ENCODE data around the gene E2F4. TPM values are rescaled to one million over a fixed set of nuclear protein-coding genes. Genes with fewer than 3 reads are reported as not detected.
A peak's percentile ranks its signal among the peaks of the same experiment; 100 is the strongest.

The E2F4 gene
- total and polyA plus RNA-seq, 11 donors, result 25.2 to 71.3 (median 33.7) TPM

GRCh38 chr16:67170949-67171649, 20.9 kb upstream of the E2F4 start:
- no peaks in the 10 kb centered on the region for H3K9me3 ChIP-seq
- TF ChIP-seq CTCF (IDR thresholded peaks at IDR 0.05), result no peak
- peak in 1 of 2 donors; percentile 10 for TF ChIP-seq POLR2A (IDR thresholded peaks at IDR 0.05)
- WGBS, 4 donors, result 33 to 48% (median 41%) methylated on average over 14 of the region's 14 CpGs
- peaks cover 0 to 9% (median 0%) of the 10 kb centered on the region in 9 donors for H3K36me3 ChIP-seq
- H3K27me3 ChIP-seq, result peaks cover 0 to 23% (median 0%) of the 10 kb centered on the region in 9 donors
- intact Hi-C loops (cut with DNase I), result loop anchor here in 3 of 10 donors (5.0 to 10.0 kb wide), 2 partner anchors 56 to 76 kb away; partner anchors contain the start of genes FHOD1 (in 2 of the 3) and SLC9A5 (in 2 of the 3)
- peak overlapping the region; percentile 89 to 98 (median 95) for H3K27ac ChIP-seq
- peaks cover 5 to 60% (median 49%) of the 10 kb centered on the region in 12 donors for H3K4me1 ChIP-seq
- H3K4me3 ChIP-seq, result peak overlapping the region; percentile 30 to 71 (median 57)
- DNase-seq, result no peak
- ATAC-seq, result peak; percentile 3 to 10 (median 6)

DNA sequence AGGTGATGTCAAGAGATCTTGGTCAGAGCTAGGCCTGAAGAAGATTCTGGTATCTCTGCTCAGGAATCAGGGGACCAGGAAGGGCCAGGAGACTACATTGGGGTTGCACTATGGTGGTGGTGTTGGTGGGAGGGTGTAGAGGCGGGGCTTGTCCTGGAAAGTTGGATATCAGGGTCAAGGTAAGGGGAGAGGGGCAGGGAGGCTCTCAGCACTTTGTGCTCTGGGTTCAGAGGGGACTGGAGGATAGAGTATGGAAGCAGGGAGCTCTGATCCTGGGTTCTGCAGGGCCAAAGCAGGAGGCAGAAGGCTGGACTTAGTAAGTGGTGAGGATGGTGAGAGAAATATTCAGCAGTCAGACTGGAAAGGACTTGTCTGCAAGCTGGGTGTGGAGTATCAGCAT, 18.6 kb upstream of the E2F4 start:
- intact Hi-C loops (cut with DNase I), result loop anchor here in 3 of 10 donors (5.0 to 10.0 kb wide), 2 partner anchors 59 to 74 kb away; partner anchors contain the start of genes FHOD1 (in 2 of the 3) and SLC9A5 (in 2 of the 3)
- peaks cover 0 to 9% (median 0%) of the 10 kb centered on the region in 9 donors for H3K27me3 ChIP-seq
- H3K9me3 ChIP-seq, result no peaks in the 10 kb centered on the region
- DNase-seq, result no peak
- peaks cover 5 to 67% (median 53%) of the 10 kb centered on the region in 12 donors for H3K4me1 ChIP-seq
- TF ChIP-seq POLR2A (IDR thresholded peaks at IDR 0.05) (no peak), CTCF (IDR thresholded peaks at IDR 0.05) (no peak)
- no peak for ATAC-seq
- WGBS, 4 donors, result 92 to 98% (median 94%) methylated on average over 1 of the region's 1 CpG
- peak overlapping the region; percentile 80 to 97 (median 92) for H3K27ac ChIP-seq
- peaks cover 0 to 13% (median 0%) of the 10 kb centered on the region in 9 donors for H3K36me3 ChIP-seq
- peak overlapping the region in 10 of 12 donors; percentile 29 to 65 (median 54) for H3K4me3 ChIP-seq

- ATAC-seq (peak; percentile 73 to 78 (median 77)), DNase-seq (peak; percentile 85 to 95 (median 93))
- H3K9me3 ChIP-seq, result no peaks in the 10 kb centered on the region
- peaks cover 0 to 4% (median 0%) of the 10 kb centered on the region in 9 donors for H3K27me3 ChIP-seq
- H3K4me1 ChIP-seq, result peaks cover 5 to 70% (median 58%) of the 10 kb centered on the region in 12 donors
- H3K27ac ChIP-seq, result peak overlapping the region; percentile 80 to 97 (median 92)
- 1 to 2% (median 1%) methylated on average over 13 to 71 of the region's 71 CpGs for WGBS, 4 donors
- H3K4me3 ChIP-seq, result peak overlapping the region; percentile 4 to 65 (median 53)
- peak in 9 of 12 donors; percentile 11 to 50 (median 35) for TF ChIP-seq CTCF (IDR thresholded peaks at IDR 0.05)
- TF ChIP-seq POLR2A (IDR thresholded peaks at IDR 0.05), result peak; percentile 22 to 75
- peaks cover 0 to 13% (median 0%) of the 10 kb centered on the region in 9 donors for H3K36me3 ChIP-seq
- intact Hi-C loops (cut with DNase I), result loop anchor here in 3 of 10 donors (5.0 to 10.0 kb wide), 2 partner anchors 59 to 73 kb away; partner anchors contain the start of genes FHOD1 (in 2 of the 3) and SLC9A5 (in 2 of the 3)
Measured at GRCh38 chr16:67173808-67174705, 17.9 kb upstream of the E2F4 start.

All from heart left ventricle (tissue), 16 donors.